GM19240 (cell line): ENCODE measurements around the gene IQSEC1.
A peak's percentile ranks its signal among the peaks of the same experiment; 100 is the strongest.

Experiments
- DNase-seq: peaks from one replicate; pipeline ENCODE4 v3.0.0; 2011; ENCODE audit warnings: low spot score; ENCODE audit not compliant: insufficient read length

IQSEC1 gene

DNA sequence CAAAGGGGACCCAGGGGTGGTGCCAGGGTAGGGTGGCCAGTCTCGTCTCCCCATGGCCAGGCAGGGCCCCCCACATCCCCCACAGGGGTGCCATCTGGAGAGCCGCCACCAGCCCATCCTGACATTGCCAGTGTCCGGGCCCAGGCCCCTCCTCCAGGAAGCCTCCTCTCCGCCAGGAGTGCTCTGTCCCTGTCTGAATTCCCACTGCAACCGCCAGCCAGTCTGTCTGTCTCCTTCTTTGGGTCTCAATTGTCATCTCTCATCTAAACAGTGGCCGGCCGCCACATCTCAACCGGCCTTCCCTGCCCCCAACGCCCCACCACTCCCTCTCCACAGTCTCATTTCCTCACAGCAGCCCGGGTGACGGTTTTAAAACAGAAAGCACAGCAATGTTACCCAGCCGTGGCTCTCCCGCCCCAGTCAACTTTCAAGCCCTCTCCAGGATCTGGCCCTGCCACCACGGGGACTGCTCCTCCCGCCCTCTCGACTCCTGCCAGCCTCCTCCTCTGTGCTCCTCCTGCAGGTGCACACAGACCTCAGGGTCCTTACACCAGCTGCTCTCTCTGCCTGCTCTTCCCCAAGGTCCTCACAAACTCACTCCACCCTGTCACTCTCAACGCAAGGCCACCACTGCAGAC, 57.0 kb downstream of the IQSEC1 start:
- no peak for DNase-seq

DNA sequence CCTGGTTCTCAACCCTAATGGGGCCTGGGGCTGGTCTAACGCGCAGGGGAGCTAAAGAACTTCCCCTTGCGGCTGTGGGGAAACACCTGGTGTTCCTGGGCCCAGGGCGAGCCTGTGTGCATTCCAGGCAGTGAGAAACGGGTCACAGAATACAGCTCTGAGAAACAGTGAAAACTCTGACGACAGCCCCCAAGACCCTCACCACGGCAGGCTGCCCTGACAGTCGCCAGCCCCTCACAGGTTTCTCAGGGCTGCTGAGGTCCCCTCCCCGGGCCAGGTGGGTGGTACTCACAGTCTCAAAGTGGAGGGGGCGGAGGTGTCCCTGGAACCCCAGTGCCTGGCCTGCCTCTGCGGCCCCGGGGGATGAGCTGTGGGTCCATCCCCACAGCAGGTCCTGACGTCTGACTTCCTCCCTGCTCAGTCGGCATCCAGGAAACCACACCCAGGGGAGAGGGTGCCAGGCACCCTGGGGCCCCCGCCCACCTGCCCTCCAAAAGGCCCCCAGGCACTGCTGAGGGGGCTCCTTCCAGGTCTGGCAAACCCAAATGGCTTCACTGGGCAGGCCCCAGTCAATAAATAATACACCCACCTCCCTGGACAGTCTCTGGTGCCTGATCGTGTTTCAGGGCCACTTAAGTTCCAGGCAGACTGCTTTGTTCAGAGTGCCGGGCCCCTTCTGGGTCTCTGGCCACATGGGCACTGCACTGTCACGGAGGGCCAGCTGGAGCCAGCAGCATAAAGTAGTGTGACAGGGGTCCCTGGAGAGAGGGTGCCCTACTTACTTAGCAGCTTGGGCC, 57.7 kb downstream of the IQSEC1 start:
- DNase-seq, result no peak

DNA sequence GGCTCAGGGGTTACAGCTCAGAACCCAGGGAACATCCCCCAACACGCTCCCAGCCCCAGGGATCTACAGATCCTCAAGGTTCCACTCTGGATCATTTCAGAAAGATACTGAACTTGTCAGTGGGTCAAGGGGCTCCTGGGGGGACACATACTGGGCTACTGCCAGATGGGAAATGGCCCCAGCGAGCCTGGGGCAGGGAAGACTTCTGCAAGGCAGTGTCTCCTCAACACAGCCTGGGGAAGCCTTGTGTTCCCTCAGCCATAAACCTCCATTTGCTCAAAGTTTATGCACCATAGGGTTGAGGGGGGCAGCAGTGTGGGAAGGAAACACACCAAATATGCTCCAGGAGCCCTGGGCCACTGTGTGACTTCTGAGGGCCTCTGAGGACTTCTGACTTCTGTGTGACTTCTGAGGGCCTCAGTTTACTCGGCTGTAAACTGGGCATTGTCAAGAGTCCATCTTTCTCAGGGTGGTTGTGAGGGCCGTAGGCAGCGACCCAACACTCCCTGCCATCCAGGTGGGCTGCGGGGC, 58.4 kb downstream of the IQSEC1 start:
- no peak for DNase-seq

DNA sequence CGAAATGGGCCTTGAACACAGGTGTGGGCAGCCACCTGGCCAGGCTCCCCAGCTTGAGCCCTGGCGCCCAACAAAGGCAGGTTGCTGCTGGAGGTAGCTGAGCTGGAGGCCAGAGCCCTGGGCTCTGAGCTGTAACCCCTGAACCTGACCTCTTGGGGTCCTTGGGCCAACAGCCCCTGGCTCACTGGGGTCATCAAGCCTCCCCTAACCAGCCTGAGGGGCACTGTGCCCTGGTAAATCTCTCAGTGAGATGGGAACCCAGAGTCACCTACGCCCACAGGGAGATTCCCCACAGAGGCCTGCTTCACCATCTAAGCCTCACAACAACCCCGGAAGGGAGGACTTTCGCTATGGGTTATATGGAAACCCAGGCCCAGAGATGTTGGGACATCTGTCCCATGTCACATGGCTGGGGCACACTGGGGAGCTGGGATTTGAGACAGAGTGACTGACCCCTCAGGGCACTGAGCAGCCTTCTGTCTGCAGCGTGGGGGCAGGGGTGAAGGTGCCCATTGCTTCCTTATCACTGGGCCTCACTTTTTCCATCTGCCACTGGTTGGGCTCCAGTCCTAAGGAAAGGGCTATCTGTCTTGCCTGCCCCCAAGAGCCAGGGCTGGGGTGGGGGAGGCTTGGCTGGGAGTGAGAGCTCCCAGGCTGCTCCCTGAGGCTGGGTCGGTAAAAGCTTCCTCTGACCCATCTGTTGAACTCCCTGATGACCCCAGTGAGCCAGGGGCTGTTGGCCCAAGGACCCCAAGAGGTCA, 59.1 kb downstream of the IQSEC1 start:
- no peak for DNase-seq

DNA sequence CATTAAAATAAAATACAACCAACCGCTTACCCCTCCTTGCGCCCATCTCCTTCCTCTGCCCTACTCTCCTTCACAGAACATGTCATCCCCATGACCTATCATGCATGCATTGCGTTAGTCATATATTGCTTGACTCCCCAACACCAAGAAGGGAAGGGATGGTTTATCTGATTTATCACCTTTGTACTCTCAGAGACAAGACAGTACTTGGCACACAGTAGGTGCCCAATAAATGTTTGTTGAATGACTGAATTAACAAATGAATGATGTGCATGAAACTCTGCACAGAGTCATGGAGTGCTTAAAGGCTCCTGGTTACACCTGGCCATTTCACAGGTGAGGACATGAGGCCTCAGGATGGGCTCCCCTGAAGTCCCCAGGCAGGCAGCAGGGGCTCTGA, 59.7 kb downstream of the IQSEC1 start:
- no peak for DNase-seq

DNA sequence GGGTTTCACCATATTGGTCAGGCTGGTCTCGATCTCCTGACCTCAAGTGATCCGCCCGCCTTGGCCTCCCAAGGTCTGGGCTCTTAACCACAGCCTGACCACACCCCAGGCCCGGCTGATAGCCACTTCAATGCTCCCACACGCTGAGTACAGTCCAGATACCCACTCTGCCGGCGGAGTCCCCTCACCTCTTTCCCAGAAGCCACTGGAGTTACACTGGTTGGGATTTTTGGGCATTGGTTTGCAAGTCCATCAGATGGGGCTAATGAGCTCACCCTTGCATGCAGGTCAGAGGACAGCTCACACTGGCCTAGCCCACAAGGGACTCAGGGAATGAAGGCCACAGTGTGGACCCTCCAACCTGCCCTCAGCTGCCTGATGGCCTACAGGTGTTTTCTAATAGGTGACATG, 60.1 kb downstream of the IQSEC1 start:
- DNase-seq, result no peak

DNA sequence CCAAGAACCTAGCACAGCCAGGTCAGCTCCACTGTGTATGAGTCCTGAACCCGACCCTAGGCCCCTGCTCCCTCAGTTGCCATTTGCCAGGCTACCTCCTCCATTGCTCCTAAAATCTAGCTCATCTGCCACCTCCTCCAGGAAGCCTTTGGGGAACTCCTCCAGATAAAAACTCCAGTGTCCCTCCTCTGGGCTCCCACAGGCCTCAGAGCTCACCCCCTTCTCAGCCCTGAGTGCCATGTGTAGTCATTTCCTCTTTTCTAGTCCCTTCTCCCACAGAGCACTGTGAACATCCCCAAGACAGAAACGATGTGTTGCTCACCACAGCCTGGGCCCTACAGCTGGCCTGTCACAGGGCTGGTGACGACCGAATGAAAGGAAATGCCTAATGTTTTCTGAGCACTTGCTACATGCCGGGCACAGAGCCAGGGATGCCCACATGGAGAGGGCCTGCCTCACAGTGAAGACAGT, 61.0 kb downstream of the IQSEC1 start:
- no peak for DNase-seq

DNA sequence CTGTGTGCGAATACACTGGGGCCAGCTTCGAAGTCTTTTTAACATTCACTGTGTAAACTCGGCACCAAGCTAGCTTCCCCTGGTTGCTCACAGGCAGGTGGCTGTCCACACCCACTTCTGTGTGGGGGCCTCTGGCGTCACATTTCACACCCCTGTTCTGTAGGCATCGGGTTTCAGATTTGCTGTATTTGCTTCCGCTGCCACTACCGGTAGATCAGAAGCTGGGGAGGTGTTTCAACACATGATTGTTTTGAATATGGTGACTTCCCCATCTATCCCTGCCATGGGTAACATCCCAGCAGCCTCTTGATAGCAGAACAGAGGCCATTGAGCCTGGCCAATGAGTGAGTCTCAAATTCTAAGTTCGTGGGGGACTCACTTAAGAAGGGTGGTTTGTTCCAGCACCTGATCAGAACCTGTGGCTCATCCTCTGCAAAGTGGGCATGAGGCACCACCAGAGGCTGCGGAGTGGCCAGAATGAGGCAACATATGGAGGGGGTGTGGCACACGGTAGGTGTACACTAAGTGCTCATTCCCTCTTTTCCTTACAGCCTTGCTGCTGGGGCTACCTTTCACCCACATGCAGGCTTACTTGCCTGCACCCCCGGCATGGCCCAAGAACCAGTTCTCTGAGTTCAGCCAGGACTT, 61.5 kb downstream of the IQSEC1 start:
- DNase-seq, result peak; percentile 89

DNA sequence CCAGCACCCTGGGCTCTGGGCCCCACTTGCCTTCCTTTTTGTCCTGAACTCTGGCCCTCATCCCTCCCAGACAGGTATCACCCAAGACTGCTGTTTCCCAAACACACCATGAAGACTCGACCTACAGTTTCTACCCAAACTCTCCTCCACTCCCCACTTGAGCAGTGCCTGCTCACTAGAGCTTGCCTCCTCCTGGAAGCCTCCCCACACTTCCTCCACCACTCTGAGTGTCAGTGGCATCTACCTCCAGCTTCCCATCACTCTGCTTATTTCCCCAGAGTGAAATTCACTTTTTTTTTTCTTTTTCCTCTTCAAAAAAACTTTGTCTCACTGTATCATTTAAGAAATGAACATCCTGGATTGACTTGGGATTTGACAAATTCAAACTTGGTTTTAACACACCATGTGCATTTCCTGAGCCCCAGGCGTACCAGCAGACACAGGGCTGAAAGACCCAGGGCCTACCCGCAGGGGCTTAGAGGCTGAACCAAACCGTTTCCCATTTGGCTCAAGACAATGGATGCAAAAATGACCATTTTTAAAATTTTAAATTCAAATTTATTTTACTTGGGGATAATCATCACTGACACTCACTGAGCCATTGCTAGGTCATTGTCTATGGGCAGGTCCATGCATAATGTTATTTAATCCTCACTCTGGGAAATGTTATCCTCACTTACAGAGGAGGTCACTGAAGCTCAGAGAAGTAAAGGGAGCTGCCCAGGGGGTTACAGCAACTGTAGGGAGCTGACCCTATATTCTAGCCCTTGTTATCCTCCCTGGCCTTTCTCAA, 62.3 kb downstream of the IQSEC1 start:
- DNase-seq, result no peak

DNA sequence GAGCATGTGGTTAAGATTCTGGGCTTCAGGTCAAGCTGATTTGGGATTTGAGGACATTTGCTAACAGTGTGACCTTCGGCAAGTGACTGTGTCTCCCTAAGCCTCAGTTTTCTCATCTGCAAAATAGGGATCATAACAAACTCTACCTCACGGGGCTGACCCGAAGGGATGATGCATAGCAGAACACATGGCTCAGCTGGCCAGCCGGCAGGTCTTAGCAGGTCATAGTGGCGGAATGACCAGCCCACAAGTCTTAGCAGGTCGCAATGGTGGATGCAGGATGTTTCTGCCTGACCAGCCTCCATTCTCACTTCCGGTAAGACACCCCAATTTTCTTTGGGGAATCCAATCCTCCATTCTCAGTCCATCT, 63.3 kb downstream of the IQSEC1 start:
- no peak for DNase-seq

DNA sequence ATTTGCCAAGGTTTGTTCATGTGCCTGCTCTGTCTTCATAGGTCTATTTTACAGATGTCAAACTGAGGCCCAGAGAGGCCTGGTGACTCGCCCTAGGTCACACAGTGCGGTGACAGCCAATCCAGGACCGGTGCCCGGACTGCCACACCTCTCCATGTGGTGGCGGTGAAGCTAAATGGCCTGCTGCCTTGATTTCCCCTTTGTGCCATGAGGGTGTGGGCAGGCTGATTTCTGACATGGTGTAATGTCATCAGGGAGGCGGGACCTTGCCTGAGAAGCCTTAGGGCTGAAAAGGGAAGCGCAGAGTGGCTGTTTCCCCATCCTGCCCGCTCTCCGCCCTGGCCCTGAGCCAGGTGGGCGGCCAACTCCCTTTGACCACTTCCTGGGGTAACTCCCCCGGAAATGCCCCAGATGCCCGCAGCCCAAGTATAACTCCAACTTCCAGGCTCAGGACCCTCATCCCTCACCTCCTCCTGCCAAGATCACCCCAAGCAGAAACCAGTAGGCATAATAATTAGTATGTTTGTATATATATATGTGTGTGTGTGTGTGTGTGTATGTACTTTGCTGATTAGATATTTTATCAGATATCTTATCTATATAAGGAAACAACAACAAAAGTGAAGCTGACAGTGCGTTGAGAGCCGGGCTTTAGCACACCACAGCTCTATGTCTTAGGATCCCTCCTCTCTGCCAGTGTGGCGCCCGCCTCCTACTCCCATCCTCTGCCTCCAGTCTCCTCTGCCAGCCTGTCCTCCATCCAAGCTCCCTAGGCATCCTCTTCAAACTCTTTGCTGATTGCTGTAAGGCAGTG, 63.9 kb downstream of the IQSEC1 start:
- no peak for DNase-seq

DNA sequence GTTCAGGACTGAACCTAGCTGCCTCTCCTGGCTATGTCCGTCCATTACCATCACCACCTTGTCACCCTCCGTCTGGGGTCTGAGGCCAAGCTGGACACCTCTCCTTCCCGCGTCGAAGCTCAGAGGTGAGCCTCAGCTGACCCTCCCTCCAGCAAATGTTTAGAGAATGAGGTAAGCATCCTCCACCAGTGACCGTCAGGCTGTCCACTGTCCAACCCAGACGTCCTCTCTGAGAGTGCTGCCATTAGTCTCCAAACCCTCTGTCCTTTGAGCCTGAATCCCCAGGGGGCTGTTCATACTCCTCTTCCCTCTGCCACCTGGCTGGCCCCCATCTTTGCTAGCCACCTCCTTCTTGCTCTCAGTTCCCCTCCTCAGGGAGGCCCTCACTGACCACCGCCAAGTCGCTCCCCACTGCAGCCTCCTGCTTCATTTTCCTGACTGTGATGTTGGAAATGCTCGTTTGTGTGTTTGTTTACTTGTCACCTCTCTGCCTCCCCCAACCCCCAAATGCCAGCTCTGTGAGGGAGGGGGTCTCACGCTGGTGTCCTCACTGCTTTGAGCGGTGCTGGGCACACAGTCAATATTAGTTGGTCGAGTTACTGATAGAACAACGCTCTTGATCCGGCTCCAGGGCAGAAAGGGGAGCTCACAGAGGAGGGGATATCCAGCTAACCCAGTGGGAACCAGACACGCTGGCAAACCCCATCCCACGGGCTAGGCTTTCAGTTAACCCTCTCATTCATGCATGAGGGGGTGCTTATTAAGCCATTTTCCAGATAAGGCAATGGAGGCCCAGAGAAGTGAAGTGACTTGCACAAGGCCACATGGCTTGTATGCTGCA, 64.9 kb downstream of the IQSEC1 start:
- DNase-seq, result no peak

DNA sequence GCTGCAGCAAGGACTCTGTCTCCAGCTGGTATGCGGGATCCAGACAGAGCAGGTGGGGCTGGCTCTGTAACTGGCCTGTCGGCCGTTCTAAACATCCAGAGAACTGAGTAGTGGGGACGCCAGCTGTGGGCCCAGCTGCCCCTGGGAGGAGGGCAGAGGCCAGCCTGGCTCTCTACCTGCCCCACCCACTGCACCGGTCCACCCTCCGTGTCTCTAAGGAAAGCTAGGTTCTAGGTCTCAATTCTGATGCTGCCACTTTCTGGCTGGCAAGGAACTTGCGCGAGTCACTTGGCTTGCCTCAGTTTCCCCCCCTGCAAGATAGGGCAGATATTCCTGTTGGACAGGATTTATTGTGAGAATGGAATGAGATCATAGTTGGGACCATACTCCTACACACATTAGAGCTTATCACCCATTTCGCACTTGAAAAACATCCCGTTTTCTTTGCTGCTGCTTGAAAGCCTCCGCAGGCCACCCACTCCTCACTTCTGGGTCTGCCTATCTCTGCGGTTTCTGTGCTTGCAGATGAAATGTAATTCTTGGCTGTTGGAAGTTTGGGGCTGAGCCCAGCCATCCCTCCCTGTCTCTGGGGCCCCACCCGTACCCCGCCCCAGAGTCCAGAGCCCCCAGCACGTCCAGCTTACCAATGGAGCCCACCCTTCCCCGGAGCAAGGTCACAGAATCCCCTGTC, 65.8 kb downstream of the IQSEC1 start:
- DNase-seq, result no peak

DNA sequence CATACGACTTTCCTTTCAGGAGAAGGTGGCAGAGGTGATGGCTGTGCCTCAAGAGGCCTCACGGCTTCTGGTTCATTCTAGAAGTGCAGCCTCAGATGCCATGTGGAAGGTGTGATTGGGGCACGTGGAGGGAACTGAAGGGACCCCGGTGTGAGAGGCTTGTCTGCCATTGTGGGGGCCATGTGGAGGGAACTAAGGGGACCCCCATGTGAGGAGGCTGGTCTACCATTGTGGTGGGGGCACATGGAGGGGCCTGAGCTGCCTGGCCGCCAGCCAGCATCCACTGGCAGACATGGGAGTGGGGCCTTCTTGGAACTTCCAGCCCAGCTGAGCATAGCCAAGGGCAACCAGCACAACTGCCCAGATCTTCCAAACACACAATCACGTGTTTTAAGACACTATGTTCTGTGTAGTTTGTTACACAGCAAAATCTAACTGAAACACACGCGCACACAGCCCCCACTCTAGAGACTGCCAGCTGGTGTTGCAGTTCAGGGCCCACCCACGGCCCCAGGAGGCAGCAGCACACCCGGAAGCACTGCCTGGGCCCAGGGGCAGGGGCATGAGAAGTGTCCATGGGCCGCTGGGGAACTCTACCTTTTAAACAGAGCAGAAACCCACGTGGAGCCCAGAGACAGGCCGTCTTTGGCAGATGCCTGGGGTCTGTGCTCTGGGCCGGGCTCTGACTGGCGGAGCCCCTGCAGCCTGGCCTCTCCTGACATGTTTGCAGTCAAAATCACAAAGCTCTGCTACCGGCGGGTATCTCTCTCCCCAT, 66.8 kb downstream of the IQSEC1 start:
- DNase-seq, result no peak

DNA sequence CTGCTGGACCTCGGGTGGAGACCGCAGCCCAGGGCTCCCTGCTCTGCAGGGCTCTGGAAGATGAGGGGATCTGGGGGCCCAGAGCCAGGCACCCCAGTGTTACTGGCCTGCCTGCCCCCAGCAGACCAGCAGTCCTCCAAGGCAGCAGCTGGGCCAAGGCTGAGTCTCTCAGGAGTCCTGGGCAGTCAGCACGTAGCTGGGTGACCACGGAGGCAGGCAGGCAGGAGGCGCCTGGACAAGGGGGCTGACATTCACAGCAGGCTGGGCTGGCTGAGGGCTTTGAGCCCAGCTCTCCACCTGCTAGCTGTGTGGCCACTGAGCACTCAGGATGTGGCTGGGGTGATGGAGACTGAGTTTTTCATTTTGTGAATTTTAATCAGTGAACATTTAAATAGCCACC, 67.9 kb downstream of the IQSEC1 start:
- no peak for DNase-seq

DNA sequence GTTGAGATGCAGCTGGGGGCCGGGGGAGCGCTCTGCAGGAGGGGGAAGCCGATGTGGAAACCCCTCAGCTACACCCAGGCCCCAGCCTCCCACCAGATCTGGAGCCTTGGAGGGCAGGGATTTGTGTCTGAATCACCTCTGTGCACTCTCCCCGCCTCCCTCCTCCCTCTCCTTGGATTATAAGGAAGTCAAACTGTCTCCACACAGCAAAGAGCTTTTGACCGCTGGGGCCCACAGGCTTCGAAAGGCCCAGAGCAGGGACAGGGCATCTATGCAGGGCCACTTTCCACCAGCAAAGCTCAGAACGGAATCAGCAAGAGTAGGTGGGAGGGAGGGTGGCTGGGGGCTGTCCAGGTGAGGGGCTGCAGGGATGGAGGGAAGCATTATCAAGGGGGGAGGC, 68.9 kb downstream of the IQSEC1 start:
- no peak for DNase-seq

DNA sequence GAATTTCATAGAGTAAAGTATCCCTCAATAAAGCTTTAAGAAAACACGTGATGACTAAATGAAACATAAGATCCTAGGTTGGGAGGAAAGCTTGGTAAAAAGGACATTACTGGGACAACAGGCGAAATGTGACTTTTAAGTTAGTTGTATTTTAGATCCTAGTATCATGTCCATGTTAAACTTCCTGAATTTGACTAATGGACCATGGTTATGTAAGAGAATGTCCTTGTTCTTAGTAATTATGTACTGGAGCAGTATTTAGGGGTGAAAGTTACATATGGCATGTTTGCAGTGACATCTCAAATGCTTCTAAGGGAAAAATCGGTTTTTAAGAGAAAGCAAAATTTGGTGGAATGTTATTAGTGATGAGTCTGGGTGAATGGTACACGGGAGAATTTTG, 69.6 kb downstream of the IQSEC1 start:
- no peak for DNase-seq
